ENCODE data around the gene CHTF8.

- TF ChIP-seq CTCF (IDR thresholded peaks at IDR 0.05 in 8 of 11, conservative IDR thresholded peaks at IDR 0.05 in 3 of 11), result no peak
- TF ChIP-seq POLR2A (IDR thresholded peaks at IDR 0.05), result no peak
- TF ChIP-seq POLR2AphosphoS5 (IDR thresholded peaks at IDR 0.05), result no peak
These were observed 45.2 kb downstream of the CHTF8 start for GRCh38 chr16:69087161-69087581.
